ENCODE measurements around the gene ZDHHC8. TPM values are rescaled to one million over a fixed set of nuclear protein-coding genes. Genes with fewer than 3 reads are reported as not detected.
A peak's percentile ranks its signal among the peaks of the same experiment; 100 is the strongest.

The ZDHHC8 gene
- total RNA-seq, 2 donors from 2014 or later: 20.0 to 21.4 TPM

GRCh38 chr22:20091690-20092476 is 39.7 kb upstream of the ZDHHC8 start:
- no peak overlapping the region for H3K4me3 ChIP-seq
- peaks cover 9 to 69% of the 10 kb centered on the region in 2 donors for H3K36me3 ChIP-seq (replicated peaks in 1 of 2; ENCODE audit: insufficient read depth in 1 of 2, low read depth in 2 of 2)
- 94 to 96% methylated on average over 15 to 16 of the region's 16 CpGs for WGBS, 2 donors
- no peak for ATAC-seq
- H3K4me1 ChIP-seq: no peaks in the 10 kb centered on the region
- no peaks in the 10 kb centered on the region for H3K9me3 ChIP-seq
- TF ChIP-seq CTCF (IDR thresholded peaks at IDR 0.05) (no peak), POLR2A (IDR thresholded peaks at IDR 0.05) (no peak)
- DNase-seq: no peak
- H3K27ac ChIP-seq: no peak overlapping the region
- intact Hi-C loops (cut with DNase I): no loop called here
- H3K27me3 ChIP-seq: no peaks in the 10 kb centered on the region

GRCh38 chr22:20092477-20092854 is 39.1 kb upstream of the ZDHHC8 start:
- ATAC-seq (no peak), DNase-seq (no peak)
- TF ChIP-seq CTCF (IDR thresholded peaks at IDR 0.05): no peak
- no peak for TF ChIP-seq POLR2A (IDR thresholded peaks at IDR 0.05)
- no peak overlapping the region for H3K4me3 ChIP-seq
- H3K36me3 ChIP-seq (replicated peaks in 1 of 2; ENCODE audit: insufficient read depth in 1 of 2, low read depth in 2 of 2): peaks cover 4 to 64% of the 10 kb centered on the region in 2 donors
- WGBS, 2 donors: 91 to 94% methylated on average over 11 of the region's 11 CpGs
- H3K9me3 ChIP-seq: no peaks in the 10 kb centered on the region
- H3K27me3 ChIP-seq: no peaks in the 10 kb centered on the region
- no peak overlapping the region for H3K27ac ChIP-seq
- intact Hi-C loops (cut with DNase I): no loop called here
- no peaks in the 10 kb centered on the region for H3K4me1 ChIP-seq

GRCh38 chr22:20093418-20094196 is 38.0 kb upstream of the ZDHHC8 start:
- TF ChIP-seq POLR2A (IDR thresholded peaks at IDR 0.05) (no peak), CTCF (IDR thresholded peaks at IDR 0.05) (no peak)
- Histone ChIP-seq H3K9me3 (no peaks in the 10 kb centered on the region), H3K4me3 (no peak overlapping the region), H3K27ac (peak overlapping the region in 1 of 4 donors; percentile 53), H3K36me3 (replicated peaks in 1 of 2; ENCODE audit: insufficient read depth in 1 of 2, low read depth in 2 of 2) (peaks cover 0 to 66% of the 10 kb centered on the region in 2 donors), H3K27me3 (no peaks in the 10 kb centered on the region), H3K4me1 (no peaks in the 10 kb centered on the region)
- 85 to 88% methylated on average over 13 of the region's 13 CpGs for WGBS, 2 donors
- ATAC-seq: peak; percentile 47
- peak in 3 of 4 donors; percentile 36 to 91 (median 48) for DNase-seq
- intact Hi-C loops (cut with DNase I): no loop called here

GRCh38 chr22:20094197-20094807 is 37.3 kb upstream of the ZDHHC8 start:
- no peak for ATAC-seq
- no peak overlapping the region for H3K27ac ChIP-seq
- H3K4me3 ChIP-seq: no peak overlapping the region
- no peak for TF ChIP-seq POLR2A (IDR thresholded peaks at IDR 0.05)
- no peak for TF ChIP-seq CTCF (IDR thresholded peaks at IDR 0.05)
- WGBS, 2 donors: 93 to 96% methylated on average over 14 to 15 of the region's 15 CpGs
- H3K4me1 ChIP-seq: no peaks in the 10 kb centered on the region
- H3K27me3 ChIP-seq: no peaks in the 10 kb centered on the region
- peaks cover 0 to 65% of the 10 kb centered on the region in 2 donors for H3K36me3 ChIP-seq (replicated peaks in 1 of 2; ENCODE audit: insufficient read depth in 1 of 2, low read depth in 2 of 2)
- DNase-seq: no peak
- intact Hi-C loops (cut with DNase I): no loop called here
- no peaks in the 10 kb centered on the region for H3K9me3 ChIP-seq
